Measurements from ENCODE around the gene IFI30. TPM values are rescaled to one million over a fixed set of nuclear protein-coding genes. Genes with fewer than 3 reads are reported as not detected.

The IFI30 gene
- total RNA-seq, 1 donor from 2014 or later: 682 TPM

DNA sequence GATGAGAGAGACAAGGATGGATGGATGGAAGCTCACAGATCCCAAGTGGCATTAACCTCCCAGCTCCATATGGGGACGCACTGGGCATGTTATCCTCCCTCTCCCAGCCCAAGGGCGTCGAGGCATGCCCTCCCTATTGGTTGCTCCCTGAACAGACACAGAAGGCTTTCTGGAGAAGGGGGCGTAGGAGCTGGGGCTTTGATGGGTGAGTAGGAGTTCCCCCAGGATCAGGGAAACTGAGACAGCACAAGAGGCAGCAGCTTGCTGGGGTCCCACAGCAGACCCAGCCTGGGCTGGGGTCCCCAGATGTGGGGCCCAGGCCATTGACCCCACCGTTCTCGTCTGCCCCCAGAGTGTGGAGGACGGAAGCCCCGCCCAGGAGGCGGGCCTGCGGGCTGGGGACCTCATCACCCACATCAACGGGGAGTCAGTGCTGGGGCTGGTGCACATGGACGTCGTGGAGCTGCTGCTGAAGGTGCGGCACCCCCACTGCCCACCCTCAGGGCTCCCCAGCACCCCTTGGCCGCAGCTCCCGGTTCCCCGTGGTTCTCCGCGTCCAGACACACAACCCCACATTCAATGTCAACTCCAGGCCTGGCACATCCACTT lies 28.1 kb upstream of the IFI30 start:
- DNase-seq (no peak), ATAC-seq (no peak)
- H3K9me3 ChIP-seq: no peaks in the 10 kb centered on the region
- H3K4me3 ChIP-seq: no peak overlapping the region
- H3K27ac ChIP-seq: no peak overlapping the region
- TF ChIP-seq CTCF (IDR thresholded peaks at IDR 0.05): no peak
- peaks cover 72% of the 10 kb centered on the region for H3K36me3 ChIP-seq
- H3K27me3 ChIP-seq (ENCODE audit: low read depth): no peaks in the 10 kb centered on the region
- intact Hi-C loops (cut with DNase I): no loop called here
- no peaks in the 10 kb centered on the region for H3K4me1 ChIP-seq

DNA sequence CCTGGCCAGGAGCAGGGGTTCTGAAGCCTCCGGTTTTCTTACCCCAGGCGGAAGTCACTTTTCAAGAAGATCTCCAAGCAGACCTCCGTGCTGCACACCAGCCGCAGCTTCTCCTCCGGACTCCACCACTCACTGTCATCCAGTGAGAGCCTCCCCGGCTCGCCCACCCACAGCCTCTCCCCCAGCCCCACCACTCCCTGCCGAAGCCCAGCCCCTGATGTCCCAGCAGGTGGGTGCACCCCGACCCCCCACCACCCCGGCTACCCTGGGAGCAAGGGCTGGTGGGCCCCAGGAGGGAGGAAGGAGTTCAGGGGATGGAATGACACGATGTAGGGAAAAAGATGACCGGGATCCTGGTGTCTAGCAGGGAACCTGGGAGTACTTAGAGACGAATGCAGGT lies 26.2 kb upstream of the IFI30 start:
- no peak for DNase-seq

GRCh38 chr19:18149596-18149975 lies 24.0 kb upstream of the IFI30 start:
- H3K4me1 ChIP-seq: peaks cover 20% of the 10 kb centered on the region
- ATAC-seq: no peak
- H3K4me3 ChIP-seq: no peak overlapping the region
- no peak overlapping the region for H3K27ac ChIP-seq
- intact Hi-C loops (cut with DNase I): no loop called here
- H3K36me3 ChIP-seq: peaks cover 33% of the 10 kb centered on the region
- no peak for DNase-seq
- no peak for TF ChIP-seq CTCF (IDR thresholded peaks at IDR 0.05)
- H3K27me3 ChIP-seq (ENCODE audit: low read depth): no peaks in the 10 kb centered on the region
- H3K9me3 ChIP-seq: no peaks in the 10 kb centered on the region

More for the DNA sequence above, 26.2 kb upstream of the IFI30 start:
- TF ChIP-seq CTCF (IDR thresholded peaks at IDR 0.05): no peak
- no peak for ATAC-seq
- Histone ChIP-seq H3K4me1 (peaks cover 10% of the 10 kb centered on the region), H3K36me3 (peaks cover 55% of the 10 kb centered on the region), H3K27me3 (ENCODE audit: low read depth) (no peaks in the 10 kb centered on the region), H3K9me3 (no peaks in the 10 kb centered on the region), H3K27ac (no peak overlapping the region), H3K4me3 (no peak overlapping the region)
- intact Hi-C loops (cut with DNase I): no loop called here

GRCh38 chr19:18150776-18151624 lies 22.6 kb upstream of the IFI30 start:
- Histone ChIP-seq H3K9me3 (no peaks in the 10 kb centered on the region), H3K4me3 (no peak overlapping the region), H3K4me1 (peaks cover 27% of the 10 kb centered on the region), H3K27ac (no peak overlapping the region), H3K27me3 (ENCODE audit: low read depth) (no peaks in the 10 kb centered on the region), H3K36me3 (peaks cover 25% of the 10 kb centered on the region)
- DNase-seq (no peak), ATAC-seq (no peak)
- no peak for TF ChIP-seq CTCF (IDR thresholded peaks at IDR 0.05)
- intact Hi-C loops (cut with DNase I): no loop called here

GRCh38 chr19:18152442-18152816 lies 21.2 kb upstream of the IFI30 start:
- Histone ChIP-seq H3K4me1 (peaks cover 42% of the 10 kb centered on the region), H3K27me3 (ENCODE audit: low read depth) (no peaks in the 10 kb centered on the region), H3K9me3 (no peaks in the 10 kb centered on the region), H3K27ac (peak overlapping the region; percentile 95), H3K36me3 (peaks cover 16% of the 10 kb centered on the region), H3K4me3 (peak overlapping the region; percentile 83)
- intact Hi-C loops (cut with DNase I): no loop called here
- DNase-seq: peak; percentile 97
- ATAC-seq: peak; percentile 82 to 84
- TF ChIP-seq CTCF (IDR thresholded peaks at IDR 0.05): peak; percentile 57

All from lower lobe of right lung (tissue), 2 donors.